Stimulated activated CD8-positive, alpha-beta memory T cell treated with anti-CD3 and anti-CD28 coated beads, Interleukin-12 subunit alpha, Interleukin-12 subunit beta, amount 100 ng/mL, for 4 hours (primary cell): ENCODE data around the gene GFI1B.
"Not testable (repeated sequence)": the region's sequence is repeated elsewhere in the genome, so short reads cannot be mapped to it uniquely, and the experiment has no call there.

Source experiments
- DNase-seq: peaks from one replicate; pipeline ENCODE4 v3.0.0-alpha.2; 2020; ENCODE audit warnings: low read depth

Gene GFI1B

DNA sequence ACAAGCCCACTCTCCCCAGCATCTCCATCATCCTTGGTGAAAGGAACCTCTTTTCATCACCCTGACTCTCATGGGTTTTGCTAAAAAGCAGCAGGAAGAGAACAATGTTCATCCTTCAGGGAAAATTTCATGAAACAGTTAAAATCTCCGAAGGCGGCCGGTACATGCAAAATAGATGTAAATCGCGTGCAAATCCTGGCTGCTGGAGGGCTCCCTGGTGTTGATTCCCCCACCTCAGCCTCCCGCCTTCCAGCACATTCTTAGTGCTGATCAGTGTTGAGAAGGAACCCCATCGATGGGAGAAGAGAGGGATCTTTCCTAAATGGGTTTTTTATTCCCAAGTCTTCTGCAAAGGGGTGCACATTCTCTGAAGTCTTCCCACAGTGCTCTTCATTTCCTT, 8.7 kb upstream of the GFI1B start:
- DNase-seq = no peak

DNA sequence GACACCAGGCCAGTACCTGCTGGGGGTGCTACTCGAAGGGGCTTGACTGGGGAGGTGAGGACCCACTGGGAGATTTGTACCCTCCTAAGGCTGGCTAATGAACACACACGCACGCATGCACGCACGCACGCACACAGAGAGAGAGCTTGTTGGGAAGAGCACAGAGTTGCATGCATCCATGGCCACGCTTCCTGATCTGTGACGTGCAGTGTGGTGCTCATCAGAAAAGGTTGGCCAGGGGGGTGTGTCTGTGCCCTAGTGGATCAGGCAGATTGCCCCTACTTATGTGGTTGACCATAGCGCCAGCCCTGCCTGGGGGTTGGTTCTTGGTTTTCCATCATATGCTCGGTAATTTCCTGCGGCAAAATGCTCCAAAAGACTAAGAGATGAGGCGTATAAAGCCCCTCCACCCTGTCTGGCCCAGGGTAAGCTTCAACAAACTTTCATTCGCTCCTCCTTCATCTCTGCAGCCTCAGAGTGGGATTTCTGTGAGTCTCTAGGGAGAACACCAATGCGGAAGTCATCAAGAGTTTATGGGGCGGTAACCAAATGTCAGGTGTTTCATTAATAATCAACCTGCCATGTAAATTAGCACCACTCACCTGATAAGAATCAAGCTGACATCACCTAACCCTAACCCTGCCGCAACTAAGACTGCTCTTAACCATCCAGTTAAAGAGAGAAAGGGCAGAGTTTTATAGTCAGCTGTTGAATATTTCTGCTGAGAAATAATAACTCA, 8.0 kb upstream of the GFI1B start:
- no peak for DNase-seq

DNA sequence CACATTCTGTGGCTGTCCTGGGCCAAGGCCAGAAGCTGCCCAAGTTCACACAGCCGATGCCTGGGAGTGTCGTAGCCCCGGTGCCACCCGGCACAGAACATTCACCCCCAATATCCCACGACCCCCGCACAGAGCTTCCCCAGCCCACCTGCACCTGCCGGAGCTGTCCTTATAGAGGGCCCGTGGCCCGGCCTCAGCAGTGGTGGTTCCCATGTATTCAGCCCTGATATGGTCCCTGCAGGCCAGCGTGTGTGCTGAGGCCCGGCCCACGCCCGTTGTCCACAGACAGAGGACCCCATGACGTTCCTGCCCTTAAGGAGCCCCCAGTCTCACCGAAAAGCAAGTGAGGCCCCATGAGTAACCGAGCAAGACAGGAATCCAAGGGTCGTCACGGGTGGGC, 5.3 kb upstream of the GFI1B start:
- DNase-seq = no peak

DNA sequence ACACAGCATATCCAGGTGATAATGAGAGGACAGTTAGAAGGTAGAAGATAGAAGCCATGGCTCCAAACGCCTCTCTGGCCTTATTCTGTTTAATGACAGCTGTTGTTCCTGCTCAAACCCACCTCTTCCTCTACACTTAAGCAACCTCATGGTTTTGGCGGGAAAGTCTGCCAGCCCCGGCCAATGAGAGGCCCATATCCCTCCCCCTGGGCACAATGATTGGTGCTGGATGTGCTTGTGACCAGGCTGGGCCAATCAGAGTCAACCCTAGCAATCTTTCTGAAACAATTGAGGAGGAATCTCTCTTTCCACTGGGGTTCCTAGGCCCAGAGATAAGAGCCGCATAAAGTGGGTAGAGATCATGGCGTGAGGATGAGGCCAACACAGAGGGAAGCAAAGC, 4.8 kb upstream of the GFI1B start:
- no peak for DNase-seq

DNA sequence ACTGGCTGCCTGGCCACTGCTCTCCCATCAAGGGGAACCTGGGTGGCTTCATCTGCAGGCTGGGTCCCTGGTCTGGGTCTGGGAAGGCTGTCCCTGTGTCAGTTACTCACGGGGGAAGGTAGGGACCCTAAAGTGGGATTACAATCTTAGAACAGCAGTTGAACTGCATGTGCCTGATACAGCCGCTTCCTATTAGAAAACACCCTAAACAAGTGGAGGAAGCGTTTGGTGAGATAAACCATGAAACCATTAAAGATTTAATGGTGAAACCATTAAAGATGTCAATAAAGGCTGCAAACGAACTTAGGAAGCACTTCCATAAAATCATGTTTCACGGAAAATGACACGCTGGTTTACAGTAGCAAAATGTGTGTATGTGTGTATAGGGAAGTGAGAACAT, 2.5 kb upstream of the GFI1B start:
- no peak for DNase-seq

DNA sequence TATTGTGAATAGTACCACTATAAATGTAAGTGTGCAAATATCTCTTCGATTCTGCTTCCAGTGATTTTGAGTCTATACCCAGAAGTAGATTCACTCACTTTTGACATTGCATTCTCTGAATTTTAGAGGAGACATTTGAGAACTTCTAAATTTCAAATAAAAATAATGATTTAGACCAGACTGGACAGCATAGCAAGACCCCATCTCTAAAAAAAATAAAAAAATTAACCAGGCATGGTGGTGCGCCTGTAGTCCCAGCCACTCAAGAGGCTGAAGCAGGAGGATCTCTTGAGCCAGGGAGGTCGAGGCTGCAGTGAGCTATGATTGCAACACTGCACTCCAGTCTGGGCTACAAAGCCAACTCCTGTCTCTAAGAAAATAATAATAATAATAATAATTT, 1.9 kb upstream of the GFI1B start:
- DNase-seq = no peak

DNA sequence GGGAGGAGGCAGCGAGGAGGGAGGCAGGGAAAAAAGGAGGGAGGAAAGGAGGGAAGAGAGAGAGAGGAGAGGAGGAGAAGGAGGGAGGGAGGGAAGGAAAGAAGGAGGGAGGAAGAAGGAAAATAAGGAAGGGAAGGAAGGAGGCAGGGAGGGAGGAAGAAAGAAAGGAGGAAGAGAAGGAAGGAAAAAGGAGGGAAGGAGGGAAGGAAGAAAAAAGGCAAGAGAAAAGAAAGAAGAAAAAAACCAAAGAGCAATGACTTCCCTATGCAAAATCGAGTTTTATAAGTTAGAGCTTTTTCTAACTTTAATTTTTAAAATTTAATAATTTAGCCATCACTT, 413 bp upstream of the GFI1B start:
- no peak for DNase-seq

DNA sequence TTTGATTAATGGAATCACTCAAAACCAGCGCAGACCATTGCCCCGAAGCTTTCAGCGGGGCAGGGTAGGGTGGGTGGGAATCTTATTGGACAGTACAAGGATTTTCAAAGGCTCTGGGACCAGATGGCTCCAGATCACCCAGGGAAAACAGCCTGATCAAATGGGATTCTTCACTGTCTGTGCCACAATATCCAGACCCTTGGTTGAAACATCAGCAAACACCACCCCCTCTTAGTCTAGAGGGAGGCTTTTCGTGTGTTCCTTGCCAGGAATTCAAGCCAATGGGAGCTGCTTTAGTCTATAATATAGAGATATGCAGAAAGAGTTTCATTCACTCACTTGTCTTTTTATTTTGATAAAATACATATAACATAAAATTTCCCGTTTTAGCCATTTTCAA, 1.7 kb downstream of the GFI1B start:
- no peak for DNase-seq

DNA sequence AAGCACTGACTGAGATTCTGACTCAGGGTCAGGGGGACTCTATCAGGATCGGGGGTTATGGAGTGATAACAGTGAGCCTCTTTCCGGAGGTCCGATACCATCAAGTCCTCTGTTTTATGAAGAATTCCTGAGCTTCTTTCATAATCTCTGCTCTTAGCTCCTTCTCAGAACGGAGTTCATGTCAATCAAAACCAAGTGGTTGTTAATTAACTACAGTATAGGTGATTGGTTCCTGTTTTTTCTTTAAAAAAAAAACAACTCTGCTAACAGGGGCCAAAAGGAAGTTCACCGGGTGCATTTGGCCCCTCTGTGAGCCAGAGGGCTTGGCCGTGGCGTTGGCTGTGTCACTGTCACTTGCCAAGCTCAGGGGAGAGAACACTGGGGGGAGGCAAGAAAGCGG, 4.0 kb downstream of the GFI1B start:
- no peak for DNase-seq

DNA sequence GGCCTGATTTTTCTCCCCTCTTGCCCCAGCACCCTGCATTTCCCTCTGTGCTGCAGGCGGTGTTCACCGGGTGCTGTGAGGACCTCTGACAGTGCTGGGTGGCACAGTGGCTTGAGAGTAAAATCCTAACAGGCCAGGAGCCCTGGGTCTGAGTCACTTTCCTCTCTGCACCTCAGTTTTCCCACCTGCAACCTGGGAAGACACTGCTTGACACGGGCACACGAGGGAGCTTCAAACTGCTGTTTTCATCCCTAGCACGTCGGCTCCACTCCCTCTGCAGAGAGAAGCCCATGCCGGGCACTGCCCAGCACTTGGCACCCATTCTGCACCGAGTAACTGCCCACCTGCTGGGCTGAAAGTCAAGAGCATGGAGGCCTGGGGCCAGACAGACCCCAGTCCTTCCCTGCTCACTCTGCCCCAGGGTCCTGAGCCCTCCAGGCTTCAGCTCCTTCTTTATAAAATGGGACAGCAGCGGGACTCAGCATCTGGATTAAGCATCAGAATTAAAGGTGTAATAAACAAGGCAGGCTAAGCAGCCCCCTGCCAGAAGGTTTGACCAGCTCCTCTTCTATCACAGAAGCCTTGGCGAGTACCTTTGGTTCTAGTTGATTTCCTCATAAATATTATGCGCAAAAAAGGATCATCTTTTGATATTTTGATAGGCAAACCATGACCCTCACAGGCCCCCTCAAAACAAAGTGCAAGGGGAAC, 5.2 kb downstream of the GFI1B start:
- DNase-seq = no peak

DNA sequence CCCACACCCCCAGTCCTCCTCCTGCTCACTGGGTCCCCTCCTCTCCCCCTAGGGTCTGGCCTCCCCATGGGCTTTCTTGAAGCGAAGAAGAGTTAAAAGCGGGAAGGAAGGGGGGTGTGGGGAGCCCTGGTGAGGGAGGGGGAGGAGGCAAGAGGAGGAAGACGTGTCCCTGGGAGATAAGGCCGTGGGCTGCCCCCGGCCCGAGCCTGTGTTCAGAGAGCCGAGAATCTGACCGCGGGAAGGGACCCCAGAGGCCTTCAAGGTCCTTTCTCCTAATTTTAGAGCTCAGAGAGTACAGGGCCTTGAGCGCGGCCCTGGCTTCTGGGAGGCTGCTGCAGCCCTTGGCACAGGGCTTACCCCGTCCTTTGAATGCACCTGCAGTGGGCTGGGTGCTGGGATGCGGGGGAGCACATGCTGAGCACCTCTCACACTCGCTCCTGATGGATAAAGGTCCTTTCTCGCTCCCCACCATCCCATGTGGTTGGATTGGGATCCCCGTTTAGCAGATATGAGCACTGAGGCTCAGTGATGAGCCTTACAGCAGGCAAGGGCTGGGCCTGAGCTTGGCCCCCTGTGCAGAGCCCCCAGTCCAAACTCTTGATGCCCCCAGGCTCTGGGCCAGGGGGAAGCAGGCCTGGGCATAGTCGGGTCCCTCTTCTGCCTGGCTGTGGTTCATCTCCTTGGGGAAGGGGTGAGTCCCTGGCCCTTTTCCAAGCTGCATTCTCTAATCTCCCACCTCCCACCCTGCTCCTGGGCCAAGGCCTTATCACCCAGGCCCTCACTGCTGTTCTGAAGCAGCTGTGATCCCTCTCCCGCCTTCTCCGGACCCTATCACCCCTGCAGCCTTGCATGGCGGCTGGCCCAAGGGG, 5.9 kb downstream of the GFI1B start:
- DNase-seq = no peak

DNA sequence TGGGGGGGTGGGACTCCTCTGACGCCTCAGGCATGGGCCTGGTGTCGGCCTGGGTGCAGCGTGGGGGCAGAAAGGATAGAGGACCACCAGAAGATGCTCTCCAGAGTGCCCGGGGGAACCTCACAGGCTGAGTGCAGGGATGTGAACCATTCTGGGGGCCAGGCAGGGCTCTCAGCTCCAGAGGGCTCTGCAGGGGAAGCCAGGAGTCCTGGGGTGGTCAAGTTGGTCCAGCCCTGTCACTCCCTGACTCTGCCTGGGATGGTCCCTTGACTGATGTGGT, 6.5 kb downstream of the GFI1B start:
- DNase-seq = no peak

DNA sequence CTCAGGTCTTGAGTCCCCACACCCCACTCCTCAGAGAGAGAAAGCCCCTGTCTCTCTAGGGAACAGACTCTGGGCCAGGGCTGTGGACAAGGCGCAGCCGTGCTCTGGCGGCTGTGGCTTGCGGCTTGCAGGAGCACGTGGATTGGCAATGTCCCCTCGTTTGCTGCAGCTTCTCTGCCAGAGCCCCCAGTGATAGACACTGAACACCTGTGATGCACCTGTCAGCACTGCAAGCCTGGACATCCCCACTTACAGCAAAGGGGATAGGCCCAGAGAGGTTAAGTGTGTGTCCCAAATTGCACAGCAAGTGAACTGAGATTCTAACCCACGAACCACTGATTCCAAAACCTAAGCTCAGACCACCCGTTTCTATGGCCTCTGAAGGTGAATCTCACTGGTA, 7.0 kb downstream of the GFI1B start:
- DNase-seq = no peak

DNA sequence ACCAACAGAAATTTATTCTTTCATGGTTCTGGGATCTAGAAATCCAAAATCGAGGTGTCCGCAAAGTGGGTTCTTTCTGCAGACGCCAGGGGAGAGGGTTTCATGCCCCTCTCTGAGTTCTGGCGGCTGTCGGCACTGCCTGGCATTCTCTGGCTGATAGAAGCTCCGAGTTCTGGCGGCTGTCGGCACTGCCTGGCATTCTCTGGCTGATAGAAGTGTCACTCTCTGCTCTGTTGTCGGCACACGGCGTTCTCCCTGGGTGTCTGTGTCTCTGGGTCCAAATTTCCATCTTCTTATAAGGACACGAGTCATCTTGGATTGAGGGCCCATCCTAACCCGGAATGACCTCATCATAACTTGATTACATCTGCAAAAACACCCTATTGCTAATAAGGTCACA, 7.6 kb downstream of the GFI1B start:
- no peak for DNase-seq

DNA sequence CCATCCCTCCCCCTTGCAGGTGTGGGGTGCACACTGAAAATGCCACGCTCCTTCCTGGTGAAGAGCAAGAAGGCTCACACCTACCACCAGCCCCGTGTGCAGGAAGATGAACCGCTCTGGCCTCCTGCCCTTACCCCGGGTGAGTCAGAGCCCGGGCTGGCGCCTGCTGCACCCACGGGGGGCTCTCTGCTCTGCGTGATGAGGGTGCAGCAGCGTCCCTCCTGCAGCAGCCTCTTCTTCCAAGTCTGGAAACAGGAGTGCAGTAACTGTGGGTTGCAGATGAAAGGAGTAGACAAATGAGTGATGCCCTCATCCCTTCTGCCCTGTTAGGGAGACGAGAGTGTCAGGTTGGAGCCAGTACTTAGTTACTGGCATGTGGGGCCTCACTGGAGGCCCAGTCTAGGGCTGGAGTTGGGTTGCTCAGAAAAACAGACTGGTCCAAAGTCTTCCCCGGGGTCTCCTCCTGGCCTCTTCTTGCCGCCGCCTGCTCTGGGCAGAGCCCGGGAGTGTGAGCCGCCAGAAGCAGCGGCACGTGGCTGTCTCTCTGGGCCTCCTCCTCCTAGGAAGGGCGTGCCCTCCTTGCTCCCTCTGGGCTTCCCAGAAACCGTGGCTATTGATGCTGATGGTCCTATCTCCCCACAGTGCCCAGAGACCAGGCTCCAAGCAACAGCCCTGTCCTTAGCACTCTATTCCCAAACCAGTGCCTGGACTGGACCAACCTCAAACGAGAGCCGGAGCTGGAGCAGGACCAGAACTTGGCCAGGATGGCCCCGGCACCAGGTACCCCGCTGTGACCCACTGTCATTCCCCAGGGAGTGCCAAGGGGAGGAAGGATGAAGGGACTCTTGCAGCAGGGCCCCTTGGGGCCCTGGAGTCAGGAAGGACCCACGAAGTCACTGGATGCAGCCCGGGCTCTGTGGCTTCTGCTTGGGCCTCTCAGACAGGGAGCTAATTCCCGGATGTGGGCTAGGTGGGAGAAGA, 8.4 kb downstream of the GFI1B start:
- DNase-seq = no peak

DNA sequence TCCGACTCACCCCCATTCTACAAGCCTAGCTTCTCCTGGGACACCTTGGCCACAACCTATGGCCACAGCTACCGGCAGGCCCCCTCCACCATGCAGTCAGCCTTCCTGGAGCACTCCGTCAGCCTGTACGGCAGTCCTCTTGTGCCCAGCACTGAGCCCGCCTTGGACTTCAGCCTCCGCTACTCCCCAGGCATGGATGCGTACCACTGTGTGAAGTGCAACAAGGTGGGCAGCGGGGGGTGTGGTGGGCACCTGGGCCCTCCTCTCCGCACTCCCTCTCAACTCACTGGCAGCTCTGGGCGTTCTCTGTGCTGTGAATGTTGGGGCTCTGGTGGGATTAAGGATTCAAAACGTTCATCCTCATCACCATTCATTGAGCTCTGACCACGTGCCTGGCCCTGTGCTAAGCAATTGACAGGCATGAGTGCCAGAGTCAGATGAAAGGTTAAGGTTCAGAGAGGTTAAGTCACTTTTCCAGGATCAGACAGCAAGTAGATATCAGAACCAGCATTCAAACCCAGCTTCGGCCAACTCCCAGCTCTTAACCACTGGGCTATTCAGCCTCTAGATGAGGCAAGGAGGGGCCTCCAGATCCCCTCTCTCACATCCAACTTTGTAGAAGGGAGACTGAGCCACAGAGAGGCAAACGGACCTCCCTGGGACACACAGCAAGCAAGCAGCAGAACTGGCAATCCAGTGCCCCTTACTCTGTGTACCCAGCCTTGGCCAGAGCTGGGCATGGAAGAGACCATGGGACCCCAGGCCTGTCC, 9.9 kb downstream of the GFI1B start:
- DNase-seq = no peak

DNA sequence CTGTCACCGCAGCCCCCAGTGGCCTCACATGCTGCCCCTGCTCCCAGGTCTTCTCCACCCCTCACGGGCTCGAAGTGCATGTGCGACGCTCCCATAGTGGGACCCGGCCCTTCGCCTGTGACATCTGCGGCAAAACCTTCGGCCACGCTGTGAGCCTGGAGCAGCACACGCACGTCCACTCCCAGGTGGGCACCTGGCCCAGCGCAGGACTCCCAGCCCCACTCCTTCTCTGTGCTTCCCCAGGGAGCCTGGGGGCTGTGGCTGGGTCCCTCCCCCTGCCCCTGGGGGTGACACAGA, 10.5 kb downstream of the GFI1B start:
- no peak for DNase-seq

DNA sequence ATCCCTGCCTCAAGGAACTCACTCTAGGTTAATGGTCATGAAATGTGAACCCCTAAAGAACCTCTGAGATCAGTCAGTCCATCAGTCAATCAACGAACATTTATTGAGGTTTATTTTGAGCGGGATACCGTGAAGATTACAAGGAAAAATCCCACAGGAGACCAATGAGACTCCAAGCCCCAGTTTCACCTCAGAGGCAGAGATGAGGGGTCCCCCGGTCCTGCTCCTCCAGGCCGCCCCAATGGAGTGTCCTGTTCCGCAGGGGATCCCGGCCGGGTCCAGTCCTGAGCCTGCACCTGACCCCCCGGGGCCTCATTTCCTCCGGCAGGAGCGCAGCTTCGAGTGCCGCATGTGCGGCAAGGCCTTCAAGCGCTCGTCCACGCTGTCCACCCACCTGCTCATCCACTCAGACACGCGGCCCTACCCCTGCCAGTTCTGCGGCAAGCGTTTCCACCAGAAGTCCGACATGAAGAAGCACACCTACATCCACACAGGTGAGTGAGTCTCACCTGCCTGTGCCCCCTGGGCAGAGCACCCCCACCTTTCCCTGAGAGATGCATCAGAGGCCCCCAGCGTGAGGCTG, 11.0 kb downstream of the GFI1B start:
- no peak for DNase-seq

DNA sequence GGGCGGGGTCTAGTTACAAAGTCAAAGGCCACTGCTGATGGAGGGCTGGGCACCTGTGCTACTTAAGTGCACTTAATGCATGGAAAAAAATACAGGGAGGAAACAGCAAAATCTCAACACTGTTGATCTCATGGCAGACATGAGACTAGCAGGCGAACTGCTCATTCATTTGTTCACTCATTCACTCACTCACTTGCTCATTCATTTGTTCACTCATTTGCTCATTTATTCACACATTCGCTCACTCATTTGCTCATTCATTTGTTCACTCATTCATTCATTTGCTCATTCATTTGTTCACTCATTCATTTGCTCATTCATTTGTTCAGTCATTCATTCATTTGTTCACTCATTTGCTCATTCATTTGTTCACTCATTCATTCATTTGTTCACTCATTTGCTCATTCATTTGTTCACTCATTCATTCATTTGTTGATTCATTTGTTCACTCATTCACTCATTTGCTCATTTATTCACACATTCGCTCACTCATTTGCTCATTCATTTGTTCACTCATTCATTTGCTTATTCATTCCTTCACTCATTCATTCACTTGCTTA, 11.6 kb downstream of the GFI1B start:
- not testable (repeated sequence) for DNase-seq

DNA sequence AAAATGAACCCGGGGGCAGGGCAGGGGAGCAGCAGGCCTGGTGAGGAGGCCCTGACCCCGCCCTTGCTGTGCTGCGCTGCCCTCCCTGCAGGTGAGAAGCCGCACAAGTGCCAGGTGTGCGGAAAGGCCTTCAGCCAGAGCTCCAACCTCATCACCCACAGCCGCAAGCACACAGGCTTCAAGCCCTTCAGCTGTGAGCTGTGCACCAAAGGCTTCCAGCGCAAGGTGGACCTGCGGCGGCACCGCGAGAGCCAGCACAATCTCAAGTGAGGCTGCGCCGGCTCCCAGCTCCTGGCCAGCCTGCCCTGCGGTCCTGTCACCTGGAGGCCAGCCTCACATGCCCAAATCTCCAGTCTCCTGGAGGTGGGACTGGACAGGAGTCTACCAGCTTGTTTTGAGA, 12.3 kb downstream of the GFI1B start:
- DNase-seq = no peak
